HepG2 (cell line): ENCODE data around the gene IP6K1. TPM values are rescaled to one million over a fixed set of nuclear protein-coding genes. Genes with fewer than 3 reads are reported as not detected.

ENCODE experiments used
- ATF7 ChIP-seq, 2 experiments: fragments of 450-650 bp in 1 of 2; sonication (generic) in 1 of 2; formaldehyde crosslinking in 1 of 2; IDR thresholded peaks; 2 replicates each; pipeline versions ENCODE4 v1.4.0 to v1.6.1; 2016 to 2020; ENCODE audit warnings: antibody characterized with exemption in 1 of 2, mild to moderate bottlenecking in 1 of 2, missing genetic modification reagents in 1 of 2
- GTF3A ChIP-seq: sonication (generic); formaldehyde crosslinking; conservative IDR thresholded peaks from 2 replicates; pipeline ENCODE4 v1.4.0; 2020; ENCODE audit warnings: mild to moderate bottlenecking, missing genetic modification reagents
- HMGXB4 ChIP-seq, 2 experiments: sonication (generic) in 1 of 2; formaldehyde crosslinking in 1 of 2; IDR thresholded peaks; 2 replicates each; pipeline versions ENCODE4 v1.4.0 to v1.6.1; 2018 to 2020; ENCODE audit warnings: missing genetic modification reagents in 2 of 2, borderline replicate concordance in 1 of 2, low read depth in 1 of 2, mild to moderate bottlenecking in 1 of 2, missing biosample characterization in 1 of 2
- MYC ChIP-seq: sonication (generic); formaldehyde crosslinking; IDR thresholded peaks from 2 replicates; pipeline ENCODE4 v1.9.0; 2021; ENCODE audit warnings: missing genetic modification reagents, borderline replicate concordance
- NR2F6 ChIP-seq, 2 experiments: IDR thresholded peaks; 2 replicates each; pipeline ENCODE4 v1.6.1; 2016; ENCODE audit warnings: antibody characterized with exemption in 1 of 2, mild to moderate bottlenecking in 1 of 2
- POLR2A ChIP-seq, 2 experiments: IDR thresholded peaks; 2 replicates each; pipeline ENCODE4 v1.6.1; 2011; ENCODE audit warnings: low read depth in 2 of 2, low read length in 2 of 2, mild to moderate bottlenecking in 1 of 2, moderate library complexity in 1 of 2; ENCODE audit not compliant: insufficient read depth in 1 of 2
- PRMT3 ChIP-seq: sonication (generic); formaldehyde crosslinking; IDR thresholded peaks from 2 replicates; pipeline ENCODE4 v1.8.1; 2022; ENCODE audit warnings: low read depth, mild to moderate bottlenecking, moderate library complexity, missing genetic modification reagents, borderline replicate concordance
- REST ChIP-seq, 2 experiments: IDR thresholded peaks; 2 replicates each; pipeline ENCODE4 v1.6.1; 2011 to 2012; ENCODE audit warnings: low read length in 2 of 2, borderline replicate concordance in 1 of 2, low read depth in 1 of 2, mild to moderate bottlenecking in 1 of 2, moderate library complexity in 1 of 2
- REXO4 ChIP-seq: sonication (generic); formaldehyde crosslinking; IDR thresholded peaks from 2 replicates; pipeline ENCODE4 v1.8.0; 2022; ENCODE audit warnings: missing genetic modification reagents, mild to moderate bottlenecking, borderline replicate concordance
- RFX3 ChIP-seq: IDR thresholded peaks from 2 replicates; pipeline ENCODE4 v1.6.1; 2016; ENCODE audit warnings: missing biosample characterization, missing genetic modification reagents
- SIN3A ChIP-seq: IDR thresholded peaks from 2 replicates; pipeline ENCODE4 v1.6.1; 2011; ENCODE audit warnings: low read depth, mild to moderate bottlenecking, control low read depth, low read length, borderline replicate concordance
- TGIF2 ChIP-seq: IDR thresholded peaks from 2 replicates; pipeline ENCODE4 v1.6.1; 2016; ENCODE audit warnings: control low read depth, missing compliant biosample characterization
- ZBED4 ChIP-seq: sonication (generic); formaldehyde crosslinking; IDR thresholded peaks from 2 replicates; pipeline ENCODE4 v1.4.0; 2020; ENCODE audit warnings: missing genetic modification reagents, borderline replicate concordance
- ZNF225 ChIP-seq: sonication (generic); formaldehyde crosslinking; IDR thresholded peaks from 2 replicates; pipeline ENCODE4 v1.4.0; 2020; ENCODE audit warnings: mild to moderate bottlenecking, missing genetic modification reagents
- ZNF350 ChIP-seq: sonication (generic); formaldehyde crosslinking; IDR thresholded peaks from 2 replicates; pipeline ENCODE4 v1.4.0; 2020; ENCODE audit warnings: mild to moderate bottlenecking, low read depth, missing genetic modification reagents, borderline replicate concordance
- ZNF691 ChIP-seq: sonication (generic); formaldehyde crosslinking; IDR thresholded peaks from 2 replicates; pipeline ENCODE4 v1.4.0; 2020; ENCODE audit warnings: missing genetic modification reagents, low read depth, mild to moderate bottlenecking, borderline replicate concordance
- polyA plus RNA-seq, 8 experiments: library from polyadenylated mRNA; depleted of rRNA in 3 of 8; stranded (reverse) in 7 of 8; unstranded in 1 of 8; fragments of >200 nt; fragmentation: Illumina TruSeq in 4 of 8; extraction: Trizol in 4 of 8; gene quantifications; 2 replicates each; pipeline versions ENCODE4 v1.2.1 to v1.2.3, GENCODE V29; 2011 to 2016; ENCODE audit warnings: low read depth in 4 of 8, missing spikeins in 1 of 8, mixed read lengths in 1 of 8; ENCODE audit not compliant: insufficient read depth in 1 of 8
- total RNA-seq, 5 experiments: library from RNA; depleted of rRNA; stranded (reverse); fragments of >200 nt; fragmentation: Illumina TruSeq; extraction: Trizol; gene quantifications; 2 replicates each; pipeline ENCODE4 v1.2.3, GENCODE V29; 2016; ENCODE audit warnings: low read depth in 1 of 5

IP6K1 gene
- total and polyA plus RNA-seq, 2 of the 13 experiments (the other 11 are each of a cell fraction or from before 2014, with no cell fraction given) = 17.7 to 29.7 TPM

GRCh38 chr3:49689046-49689907, 97.1 kb downstream of the IP6K1 start, which contains the start of the genes MST1 and RNF123 (continued):
- TF ChIP-seq ZBED4 (no peak; the same call in 1 of the 2 replicates), HMGXB4 (CRISPR knock-in tag; IDR thresholded peaks at IDR 0.05; ENCODE audit: borderline replicate concordance in 1 of 2, low read depth in 1 of 2) (peak; percentile 86 to 92), RFX3 (no peak), TGIF2 (CRISPR knock-in tag) (0 out of 2 replicates have a peak, but pooled peaks have one; percentile 32), POLR2A (IDR thresholded peaks at IDR 0.05; ENCODE audit: insufficient read depth in 1 of 2, low read depth in 2 of 2, low read length in 2 of 2) (peak; percentile 59 to 72; a peak in 3 of 4 replicates), NR2F6 (IDR thresholded peaks at IDR 0.05) (no peak), NR2F6 (CRISPR knock-in tag; IDR thresholded peaks at IDR 0.05) (no peak; the same call in 1 of the 2 replicates), ZNF691 (CRISPR knock-in tag) (peak; percentile 71; the same call in 1 of the 2 replicates), REST (IDR thresholded peaks at IDR 0.05; ENCODE audit: borderline replicate concordance in 1 of 2, low read depth in 1 of 2, low read length in 2 of 2) (peak in 1 of 2 experiments; percentile 16; a peak in 1 of 4 replicates), PRMT3 (CRISPR knock-in tag) (no peak; the same call in 1 of the 2 replicates), SIN3A (0 out of 2 replicates have a peak, but pooled peaks have one; percentile 55), MYC (peak; percentile 82), REXO4 (CRISPR knock-in tag) (0 out of 2 replicates have a peak, but pooled peaks have one; percentile 27), GTF3A (CRISPR knock-in tag) (0 out of 2 replicates have a peak, but pooled peaks have one; percentile 53), ATF7 (IDR thresholded peaks at IDR 0.05) (no peak), ATF7 (CRISPR knock-in tag; IDR thresholded peaks at IDR 0.05) (0 out of 2 replicates have a peak, but pooled peaks have one; percentile 22), ZNF225 (CRISPR knock-in tag) (peak; percentile 69; the same call in 1 of the 2 replicates), ZNF350 (CRISPR knock-in tag) (peak; percentile 57; the same call in 1 of the 2 replicates)
